ENCODE results near the gene TLR7. TPM values are rescaled to one million over a fixed set of nuclear protein-coding genes. Genes with fewer than 3 reads are reported as not detected.

TLR7 gene
- total and polyA plus RNA-seq, 2 donors (not counting 3 experiments of a cell fraction or from before 2014, with no cell fraction given): not detected

GRCh38 chrX:12891915-12892506 lies 25.1 kb downstream of the TLR7 start:
- dilution Hi-C loops (cut with MboI; ENCODE audit: extremely low pct_ligation_motif_present, low sequenced_read_pairs): no loop called here
- BruUV-seq (replicated peaks): no TSS peak
- Histone ChIP-seq H3K9me1 (replicated peaks; ENCODE audit: control insufficient read depth, extremely low read depth, insufficient read depth, low read length) (no peaks in the 10 kb centered on the region), H3K79me2 (ENCODE audit: control insufficient read depth, insufficient read depth, low read length) (no peaks in the 10 kb centered on the region), H3K4me2 (ENCODE audit: insufficient read depth, low read length) (no peak overlapping the region), H3K9ac (replicated peaks; ENCODE audit: extremely low read depth, insufficient read depth, low read length) (no peak overlapping the region), H4K20me1 (replicated peaks; ENCODE audit: control insufficient read depth, extremely low read depth, insufficient read depth, low read length) (no peaks in the 10 kb centered on the region), H3K27me3 (ENCODE audit: control insufficient read depth in 2 of 2, insufficient read depth in 2 of 2, low read length in 2 of 2) (peaks cover 0 to 2% of the 10 kb centered on the region in 2 experiments), H3K4me3 (replicated peaks in 1 of 3; ENCODE audit: insufficient read depth in 1 of 3, low read depth in 1 of 3, low read length in 3 of 3) (no peak overlapping the region), H3K36me3 (ENCODE audit: control insufficient read depth in 2 of 2, extremely low read depth in 1 of 2, insufficient read depth in 2 of 2, low read length in 2 of 2) (no peaks in the 10 kb centered on the region), H2AFZ (ENCODE audit: low read depth, low read length) (no peak overlapping the region), H3K9me3 (replicated peaks; ENCODE audit: control insufficient read depth, insufficient read depth, low read length) (no peaks in the 10 kb centered on the region), H3K4me1 (ENCODE audit: control insufficient read depth, extremely low read depth, insufficient read depth, low read length) (peaks cover 2% of the 10 kb centered on the region), H3K27ac (ENCODE audit: insufficient read depth, low read depth, low read length) (no peak overlapping the region)
- POLR2A ChIA-PET: no interaction called here
- intact Hi-C loops (cut with micrococcal nuclease): no loop called here
- TF ChIP-seq POLR2AphosphoS5 (IDR thresholded peaks at IDR 0.05; ENCODE audit: insufficient read depth, low read depth, low read length): no peak
- DNase-seq (ENCODE audit: low read depth, low spot score): no peak
- CTCF ChIA-PET: interaction anchor here (2.4 kb wide), 1 partner anchor 78 kb away, joined by 9 read pairs; no protein-coding TSS in a partner anchor
- no peak for FAIRE-seq

GRCh38 chrX:12892716-12893115 lies 25.8 kb downstream of the TLR7 start:
- Histone ChIP-seq H4K20me1 (replicated peaks; ENCODE audit: control insufficient read depth, extremely low read depth, insufficient read depth, low read length) (no peaks in the 10 kb centered on the region), H3K27me3 (ENCODE audit: control insufficient read depth in 2 of 2, insufficient read depth in 2 of 2, low read length in 2 of 2) (peaks cover 0 to 2% of the 10 kb centered on the region in 2 experiments), H3K79me2 (ENCODE audit: control insufficient read depth, insufficient read depth, low read length) (no peaks in the 10 kb centered on the region), H3K4me2 (ENCODE audit: insufficient read depth, low read length) (no peak overlapping the region), H3K36me3 (ENCODE audit: control insufficient read depth in 2 of 2, extremely low read depth in 1 of 2, insufficient read depth in 2 of 2, low read length in 2 of 2) (no peaks in the 10 kb centered on the region), H3K27ac (ENCODE audit: insufficient read depth, low read depth, low read length) (no peak overlapping the region), H2AFZ (ENCODE audit: low read depth, low read length) (no peak overlapping the region), H3K4me3 (replicated peaks in 1 of 3; ENCODE audit: insufficient read depth in 1 of 3, low read depth in 1 of 3, low read length in 3 of 3) (no peak overlapping the region), H3K9ac (replicated peaks; ENCODE audit: extremely low read depth, insufficient read depth, low read length) (no peak overlapping the region), H3K4me1 (ENCODE audit: control insufficient read depth, extremely low read depth, insufficient read depth, low read length) (peaks cover 2% of the 10 kb centered on the region), H3K9me1 (replicated peaks; ENCODE audit: control insufficient read depth, extremely low read depth, insufficient read depth, low read length) (no peaks in the 10 kb centered on the region), H3K9me3 (replicated peaks; ENCODE audit: control insufficient read depth, insufficient read depth, low read length) (no peaks in the 10 kb centered on the region)
- DNase-seq (ENCODE audit: low read depth, low spot score): no peak
- intact Hi-C loops (cut with micrococcal nuclease): no loop called here
- BruUV-seq (replicated peaks): no TSS peak
- ChIA-PET CTCF (interaction anchor here (1.6 kb wide), 1 partner anchor 79 kb away, joined by 17 read pairs; no protein-coding TSS in a partner anchor), POLR2A (no interaction called here)
- dilution Hi-C loops (cut with MboI; ENCODE audit: extremely low pct_ligation_motif_present, low sequenced_read_pairs): no loop called here
- no peak for TF ChIP-seq MYC (IDR thresholded peaks at IDR 0.05; ENCODE audit: low read depth, low read length)
- TF ChIP-seq GATA2 (IDR thresholded peaks at IDR 0.05; ENCODE audit: insufficient read depth, insufficient read length, low read depth, low read length): no peak
- TF ChIP-seq POLR2AphosphoS5 (IDR thresholded peaks at IDR 0.05; ENCODE audit: insufficient read depth, low read depth, low read length): no peak
- FAIRE-seq: no peak

Measured in endothelial cell of umbilical vein (primary cell).